GM23248 (cell line): ENCODE measurements around the gene STK24. TPM values are rescaled to one million over a fixed set of nuclear protein-coding genes. Genes with fewer than 3 reads are reported as not detected.

ENCODE experiments used
- DNase-seq: peaks from one replicate; pipeline ENCODE4 v3.0.0-alpha.2; 2015
- H2AFZ ChIP-seq: fragments of 200-600 bp; sonication (generic); 2 replicates; pipeline ENCODE4 v1.6.1; 2016; ENCODE audit warnings: antibody characterized with exemption
- H3F3A ChIP-seq: fragments of 200-600 bp; sonication (generic); 2 replicates; pipeline ENCODE4 v1.6.1; 2016; ENCODE audit warnings: mild to moderate bottlenecking, antibody characterized with exemption, mixed run types; ENCODE audit not compliant: insufficient read depth
- H3K27ac ChIP-seq: fragments of 200-600 bp; sonication (generic); 2 replicates; pipeline ENCODE4 v1.5.1; 2016; ENCODE audit warnings: mild to moderate bottlenecking
- H3K27me3 ChIP-seq: fragments of 200-600 bp; sonication (generic); replicated peaks from 2 replicates; pipeline ENCODE4 v1.6.1; 2016; ENCODE audit warnings: mild to moderate bottlenecking; ENCODE audit not compliant: insufficient read depth
- H3K36me3 ChIP-seq: fragments of 200-600 bp; sonication (generic); 2 replicates; pipeline ENCODE4 v1.6.1; 2016; ENCODE audit warnings: low read depth, mild to moderate bottlenecking
- H3K4me1 ChIP-seq: fragments of 200-600 bp; sonication (generic); 2 replicates; pipeline ENCODE4 v1.6.1; 2016; ENCODE audit warnings: mild to moderate bottlenecking; ENCODE audit not compliant: insufficient read depth
- H3K4me2 ChIP-seq: fragments of 200-600 bp; sonication (generic); one replicate; pipeline ENCODE4 v1.6.1; 2016; ENCODE audit warnings: mild to moderate bottlenecking; ENCODE audit not compliant: unreplicated experiment
- H3K4me3 ChIP-seq: fragments of 200-600 bp; sonication (generic); 2 replicates; pipeline ENCODE4 v1.5.1; 2016; ENCODE audit warnings: mild to moderate bottlenecking
- H3K79me2 ChIP-seq: fragments of 200-600 bp; sonication (generic); 2 replicates; pipeline ENCODE4 v1.6.1; 2016; ENCODE audit warnings: mild to moderate bottlenecking; ENCODE audit not compliant: insufficient read depth
- H3K9ac ChIP-seq: fragments of 200-600 bp; sonication (generic); 2 replicates; pipeline ENCODE4 v1.6.1; 2016; ENCODE audit warnings: mild to moderate bottlenecking
- H3K9me2 ChIP-seq: fragments of 200-600 bp; sonication (generic); 2 replicates; pipeline ENCODE4 v1.6.1; 2016; ENCODE audit warnings: mixed run types, mild to moderate bottlenecking, moderate library complexity; ENCODE audit not compliant: insufficient read depth
- H3K9me3 ChIP-seq: fragments of 200-600 bp; sonication (generic); one replicate; pipeline ENCODE4 v1.6.1; 2017; ENCODE audit warnings: low read depth
- H4K20me1 ChIP-seq: fragments of 200-600 bp; sonication (generic); 2 replicates; pipeline ENCODE4 v1.6.0; 2016; ENCODE audit not compliant: insufficient read depth
- EZH2 ChIP-seq: fragments of 200-600 bp; sonication (generic); IDR thresholded peaks from 2 replicates; pipeline ENCODE4 v1.6.1; 2018; ENCODE audit warnings: antibody characterized with exemption, mild to moderate bottlenecking; ENCODE audit not compliant: insufficient read depth, poor library complexity, severe bottlenecking
- EZH2phosphoT487 ChIP-seq: fragments of 200-600 bp; sonication (generic); IDR thresholded peaks from 2 replicates; pipeline ENCODE4 v1.6.1; 2018; ENCODE audit warnings: antibody characterized with exemption, moderate library complexity, mild to moderate bottlenecking, low read depth; ENCODE audit not compliant: insufficient read depth
- WGBS, 2 experiments: methylation state at CpG; one replicate each; pipeline ENCODE4 v1.1.6; 2015 to 2017; ENCODE audit warnings: low lambda C conversion rate in 2 of 2, low coverage in 1 of 2; ENCODE audit errors: missing lambda C conversion rate in 2 of 2; 5-methylcytosine and 5-hydroxymethylcytosine counted together
- in situ Hi-C: fragments of 300-500 bp; cut with MboI; formaldehyde crosslinking; loops from 2 replicates; pipeline ENCODE4 v1.15.0; 2020
- polyA plus RNA-seq: library from polyadenylated mRNA; unstranded; fragments of >200 nt; fragmentation: Nextera tagmentation; extraction: Ambion mirVana; gene quantifications from 2 replicates; pipeline ENCODE4 v1.2.1, GENCODE V29; 2016
- total RNA-seq: library from RNA; depleted of rRNA; stranded (reverse); fragments of >200 nt; shearing (Covaris generic); gene quantifications from 2 replicates; pipeline ENCODE4 v1.2.3, GENCODE V29; 2014

The STK24 gene
- total and polyA plus RNA-seq, 2 experiments from 2014 or later = 11.1 to 72.4 TPM

- no peaks in the 10 kb centered on the region for H3F3A ChIP-seq
- H3K4me3 ChIP-seq = no peak overlapping the region
- no peaks in the 10 kb centered on the region for H3K27me3 ChIP-seq
- H3K9me3 ChIP-seq = no peaks in the 10 kb centered on the region
- H2AFZ ChIP-seq = no peak overlapping the region
- H3K4me2 ChIP-seq = no peak overlapping the region
- H3K4me1 ChIP-seq = no peaks in the 10 kb centered on the region
- no peak for TF ChIP-seq EZH2phosphoT487
- TF ChIP-seq EZH2 = no peak
- 88 to 89% methylated on average over 9 of the region's 9 CpGs for WGBS, 2 experiments
- H3K36me3 ChIP-seq = peaks cover 28% of the 10 kb centered on the region; the same call in 1 of the 2 replicates
- no peaks in the 10 kb centered on the region for H3K9me2 ChIP-seq
- in situ Hi-C loops = loop anchor here (25.0 kb wide), 1 partner anchor 385 kb away; no protein-coding TSS in a partner anchor
- H3K79me2 ChIP-seq = no peaks in the 10 kb centered on the region
- DNase-seq = no peak
- no peak overlapping the region for H3K27ac ChIP-seq
- H4K20me1 ChIP-seq = no peaks in the 10 kb centered on the region
- no peak overlapping the region for H3K9ac ChIP-seq
These were observed 154.9 kb downstream of the STK24 start for GRCh38 chr13:98422046-98422445.

DNA sequence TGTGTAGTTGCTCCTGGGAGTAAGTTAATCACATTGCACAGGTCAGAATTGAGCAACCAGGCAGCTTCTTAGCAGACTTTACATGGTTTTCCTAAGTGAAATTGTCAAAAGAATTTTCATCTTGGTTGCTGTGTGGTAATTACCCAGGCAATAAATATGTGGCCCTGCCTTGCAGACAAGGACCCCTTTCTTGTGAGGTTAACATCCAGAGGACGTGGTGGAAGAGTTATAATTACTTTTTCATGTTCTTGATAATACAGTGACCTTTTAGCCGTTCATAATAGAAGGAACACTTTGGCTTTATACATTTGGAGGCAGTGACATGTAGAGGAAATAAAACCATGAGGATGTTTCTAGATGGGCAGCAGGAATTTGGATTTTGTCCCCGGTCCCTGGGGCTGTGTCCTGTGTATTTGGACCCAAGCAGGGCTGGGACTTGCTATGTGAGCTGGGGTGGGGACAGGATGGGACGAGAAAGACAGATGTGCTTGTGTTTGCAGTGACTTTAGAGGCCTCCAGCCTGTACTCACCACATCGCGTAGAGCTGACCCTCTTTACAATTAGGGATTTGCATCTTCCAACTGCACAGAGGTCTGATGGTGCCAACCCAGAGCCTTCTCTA lies 156.2 kb downstream of the STK24 start:
- no peaks in the 10 kb centered on the region for H3K9me3 ChIP-seq
- H3K79me2 ChIP-seq = no peaks in the 10 kb centered on the region
- H2AFZ ChIP-seq = no peak overlapping the region
- 69 to 83% methylated on average over 6 of the region's 6 CpGs for WGBS, 2 experiments
- TF ChIP-seq EZH2 (no peak), EZH2phosphoT487 (no peak)
- H3K27ac ChIP-seq = no peak overlapping the region
- no peaks in the 10 kb centered on the region for H3K9me2 ChIP-seq
- DNase-seq = no peak
- in situ Hi-C loops = loop anchor here (25.0 kb wide), 1 partner anchor 383 kb away; no protein-coding TSS in a partner anchor
- no peaks in the 10 kb centered on the region for H4K20me1 ChIP-seq
- H3F3A ChIP-seq = no peaks in the 10 kb centered on the region
- no peaks in the 10 kb centered on the region for H3K27me3 ChIP-seq
- peaks cover 25% of the 10 kb centered on the region; the same call in 1 of the 2 replicates for H3K36me3 ChIP-seq
- H3K4me3 ChIP-seq = no peak overlapping the region
- H3K4me2 ChIP-seq = no peak overlapping the region
- no peak overlapping the region for H3K9ac ChIP-seq
- no peaks in the 10 kb centered on the region for H3K4me1 ChIP-seq

- Histone ChIP-seq H3K36me3 (0 out of 2 replicates have a peak, but pooled peaks cover 19% of the 10 kb centered on the region), H3K27ac (no peak overlapping the region), H3K4me1 (no peaks in the 10 kb centered on the region), H3K4me2 (no peak overlapping the region), H4K20me1 (no peaks in the 10 kb centered on the region), H3K27me3 (no peaks in the 10 kb centered on the region), H3F3A (no peaks in the 10 kb centered on the region), H2AFZ (no peak overlapping the region), H3K4me3 (no peak overlapping the region), H3K9ac (no peak overlapping the region), H3K9me3 (no peaks in the 10 kb centered on the region), H3K9me2 (no peaks in the 10 kb centered on the region), H3K79me2 (no peaks in the 10 kb centered on the region)
- in situ Hi-C loops = loop anchor here (25.0 kb wide), 1 partner anchor 383 kb away; no protein-coding TSS in a partner anchor
- 81 to 85% methylated on average over 14 of the region's 14 CpGs for WGBS, 2 experiments
- TF ChIP-seq EZH2 = no peak
- TF ChIP-seq EZH2phosphoT487 = no peak
- no peak for DNase-seq
These were observed 156.9 kb downstream of the STK24 start for GRCh38 chr13:98419786-98420553.

DNA sequence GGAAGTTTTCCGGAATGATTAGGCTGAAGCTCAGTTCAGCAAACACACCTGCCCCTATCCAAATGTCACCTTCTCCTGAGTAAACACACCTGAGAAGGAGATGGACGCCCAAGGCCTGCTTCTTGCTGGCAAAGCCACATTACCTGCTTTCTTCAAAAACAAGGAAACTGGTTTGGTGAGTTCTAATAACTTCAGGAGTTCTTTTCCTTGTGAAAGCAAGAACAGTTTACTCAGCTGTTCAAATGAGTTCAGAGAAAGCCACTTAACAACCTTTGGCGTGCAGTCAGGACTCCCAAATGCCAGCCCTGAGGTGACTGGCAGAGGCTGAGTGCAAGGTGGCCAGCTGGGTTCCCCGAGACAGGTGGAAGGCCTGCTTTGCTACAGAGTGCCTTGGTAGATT lies 160.5 kb downstream of the STK24 start:
- in situ Hi-C loops = loop anchor here (25.0 kb wide), 1 partner anchor 379 kb away; no protein-coding TSS in a partner anchor
- no peak overlapping the region for H3K27ac ChIP-seq
- no peaks in the 10 kb centered on the region for H3K4me1 ChIP-seq
- TF ChIP-seq EZH2phosphoT487 = no peak
- no peak for TF ChIP-seq EZH2
- no peaks in the 10 kb centered on the region for H3K79me2 ChIP-seq
- peaks cover 18% of the 10 kb centered on the region; the same call in 1 of the 2 replicates for H3K36me3 ChIP-seq
- H3K4me2 ChIP-seq = no peak overlapping the region
- H3K9ac ChIP-seq = no peak overlapping the region
- no peak overlapping the region for H2AFZ ChIP-seq
- no peaks in the 10 kb centered on the region for H4K20me1 ChIP-seq
- no peak for DNase-seq
- H3K4me3 ChIP-seq = no peak overlapping the region
- no peaks in the 10 kb centered on the region for H3F3A ChIP-seq
- 99 to 100% methylated on average over 4 of the region's 4 CpGs for WGBS, 2 experiments
- H3K9me2 ChIP-seq = no peaks in the 10 kb centered on the region
- H3K27me3 ChIP-seq = no peaks in the 10 kb centered on the region
- no peaks in the 10 kb centered on the region for H3K9me3 ChIP-seq
